GM12878 (cell line): Measurements from ENCODE around the gene OLR1. TPM values are rescaled to one million over a fixed set of nuclear protein-coding genes. Genes with fewer than 3 reads are reported as not detected.

Experiments used
- ATAC-seq: fragments of 200-7000 bp; cut with Tn5 transposase; 3 replicates; pipeline ENCODE4 v1.9.1; 2020; ENCODE audit warnings: mild to moderate bottlenecking, moderate library complexity
- BruUV-seq: library from RNA; stranded (reverse); fragments of 400-500 nt; replicated peaks from 2 replicates; lab custom pipeline; 2021; lab: Mats Ljungman, UMichigan
- CTCF ChIA-PET: fragments of 300-600 bp; sonication (Branson Sonifier 250); formaldehyde crosslinking; extraction: SDS; loops from one replicate; lab custom pipeline; 2021; ENCODE audit warnings: inconsistent platforms; lab: Yijun Ruan, JAX
- POLR2A ChIA-PET: fragments of 350-600 bp; formaldehyde crosslinking; extraction: SDS; loops from one replicate; lab custom pipeline; 2021; ENCODE audit warnings: inconsistent platforms; lab: Charles Lee
- RAD21 ChIA-PET: fragments of 300-600 bp; sonication (Branson Sonifier 250); formaldehyde crosslinking; loops from one replicate; lab custom pipeline; 2023; ENCODE audit warnings: antibody characterized with exemption; ENCODE audit not compliant: unreplicated experiment; lab: Charles Lee
- SMC1A ChIA-PET: fragments of 300-600 bp; sonication (Branson Sonifier 250); formaldehyde crosslinking; loops from one replicate; lab custom pipeline; 2023; ENCODE audit not compliant: unreplicated experiment, uncharacterized antibody; lab: Charles Lee
- DNase-seq: peaks from one replicate; pipeline ENCODE4 v3.0.0-alpha.2; 2011; ENCODE audit warnings: low read depth, low spot score
- FAIRE-seq: peaks from 3 replicates; lab custom pipeline; 2011; peaks lifted over from hg19 to GRCh38; lab: Jason Lieb, UNC
- H2AFZ ChIP-seq: 2 replicates; pipeline ENCODE4 v1.6.0; 2011; ENCODE audit warnings: low read depth, low read length, control low read depth; ENCODE audit not compliant: control insufficient read depth
- H3K27ac ChIP-seq: 2 replicates; pipeline ENCODE4 v1.5.1; 2011; ENCODE audit warnings: control low read depth; ENCODE audit not compliant: control insufficient read depth, insufficient read depth
- H3K27me3 ChIP-seq, 2 experiments: replicated peaks in 1 of 2; 2 replicates each; pipeline versions ENCODE4 v1.6.0 to v1.6.1; 2011; ENCODE audit warnings: low read length in 1 of 2; ENCODE audit not compliant: control insufficient read depth in 2 of 2, insufficient read depth in 2 of 2
- H3K36me3 ChIP-seq, 2 experiments: 2 replicates each; pipeline ENCODE4 v1.5.1; 2011; ENCODE audit warnings: low read length in 1 of 2; ENCODE audit not compliant: control insufficient read depth in 2 of 2, insufficient read depth in 2 of 2
- H3K4me1 ChIP-seq: 2 replicates; pipeline ENCODE4 v1.6.1; 2011; ENCODE audit warnings: mild to moderate bottlenecking, low read length, moderate library complexity, mixed read lengths; ENCODE audit not compliant: control insufficient read depth, insufficient read depth
- H3K4me2 ChIP-seq: 2 replicates; pipeline ENCODE4 v1.6.0; 2011; ENCODE audit warnings: control low read depth; ENCODE audit not compliant: control insufficient read depth, insufficient read depth
- H3K4me3 ChIP-seq: fragments of 200-600 bp; sonication (generic); 2 replicates; pipeline ENCODE4 v1.5.1; 2016
- H3K79me2 ChIP-seq: 2 replicates; pipeline ENCODE4 v1.6.0; 2011; ENCODE audit warnings: low read length; ENCODE audit not compliant: control insufficient read depth, insufficient read depth
- H3K9ac ChIP-seq: 2 replicates; pipeline ENCODE4 v1.8.0; 2011; ENCODE audit warnings: low read length, control low read depth, mixed read lengths; ENCODE audit not compliant: control insufficient read depth, insufficient read depth
- H3K9me3 ChIP-seq: replicated peaks from 3 replicates; pipeline ENCODE4 v1.5.1; 2011; ENCODE audit warnings: mild to moderate bottlenecking, low read length; ENCODE audit not compliant: control insufficient read depth, insufficient read depth
- H4K20me1 ChIP-seq: 2 replicates; pipeline ENCODE4 v1.6.0; 2011; ENCODE audit not compliant: control insufficient read depth, insufficient read depth
- CHD2 ChIP-seq: IDR thresholded peaks from 2 replicates; pipeline ENCODE4 v1.6.1; 2011; ENCODE audit warnings: low read depth, low read length, improper control_type of control experiment, borderline replicate concordance
- CREM ChIP-seq: IDR thresholded peaks from 2 replicates; pipeline ENCODE4 v1.6.1; 2014; ENCODE audit warnings: antibody characterized with exemption, low read depth
- E2F8 ChIP-seq: fragments of 450-650 bp; IDR thresholded peaks from 2 replicates; pipeline ENCODE4 v1.6.1; 2018; ENCODE audit warnings: mild to moderate bottlenecking, low read depth, moderate library complexity; ENCODE audit not compliant: partially characterized antibody
- E4F1 ChIP-seq: fragments of 450-650 bp; IDR thresholded peaks from 2 replicates; pipeline ENCODE4 v1.6.1; 2018; ENCODE audit warnings: borderline replicate concordance, mild to moderate bottlenecking; ENCODE audit not compliant: partially characterized antibody
- ESRRA ChIP-seq: IDR thresholded peaks from 2 replicates; pipeline ENCODE4 v1.6.1; 2012; ENCODE audit warnings: mild to moderate bottlenecking, low read length, improper control_type of control experiment
- GABPA ChIP-seq: IDR thresholded peaks from 2 replicates; pipeline ENCODE4 v1.6.1; 2014; ENCODE audit warnings: antibody characterized with exemption, low read depth, mild to moderate bottlenecking, inconsistent platforms
- GATAD2B ChIP-seq: fragments of 450-650 bp; conservative IDR thresholded peaks from 2 replicates; pipeline ENCODE4 v1.6.1; 2017; ENCODE audit warnings: low read depth, mild to moderate bottlenecking, moderate library complexity
- KDM1A ChIP-seq: fragments of 200-600 bp; sonication (generic); IDR thresholded peaks from 2 replicates; pipeline ENCODE4 v1.6.1; 2016; ENCODE audit warnings: borderline replicate concordance
- PAX8 ChIP-seq: fragments of 450-650 bp; IDR thresholded peaks from 2 replicates; pipeline ENCODE4 v1.6.1; 2017; ENCODE audit warnings: mild to moderate bottlenecking, moderate library complexity
- POLR2A ChIP-seq: IDR thresholded peaks from 2 replicates; pipeline ENCODE4 v1.6.1; 2011; ENCODE audit warnings: low read depth, mild to moderate bottlenecking, low read length
- RFX5 ChIP-seq: IDR thresholded peaks from 2 replicates; pipeline ENCODE4 v1.6.1; 2011; ENCODE audit warnings: low read depth, low read length, improper control_type of control experiment
- SP1 ChIP-seq: IDR thresholded peaks from one replicate; pipeline ENCODE4 v1.6.1; 2011; ENCODE audit warnings: low read depth, low read length
- TAF1 ChIP-seq: IDR thresholded peaks from 2 replicates; pipeline ENCODE4 v1.6.1; 2011; ENCODE audit warnings: mild to moderate bottlenecking, low read depth, low read length, borderline replicate concordance
- WGBS: methylation state at CpG from one replicate; pipeline ENCODE4 v1.1.6; 2016; ENCODE audit warnings: low lambda C conversion rate; ENCODE audit not compliant: insufficient replicate concordance, insufficient coverage; ENCODE audit errors: missing lambda C conversion rate; 5-methylcytosine and 5-hydroxymethylcytosine counted together
- in situ Hi-C: fragments of 300-500 bp; cut with MboI; formaldehyde crosslinking; loops from 9 replicates; pipeline ENCODE4 v1.14.3; 2018; ENCODE audit warnings: mixed read lengths
- intact Hi-C: fragments of 100-400 bp; cut with micrococcal nuclease; formaldehyde crosslinking; loops from one replicate; pipeline ENCODE4 v1.14.2; 2022; ENCODE audit not compliant: unreplicated experiment
- polyA plus RNA-seq, 11 experiments: library from polyadenylated mRNA; depleted of rRNA in 4 of 11; unstranded in 6 of 11; stranded (reverse) in 5 of 11; fragments of >200 nt; fragmentation: Nextera tagmentation in 4 of 11; fragmentation: Illumina TruSeq in 1 of 11; extraction: Ambion mirVana in 4 of 11; extraction: Trizol in 1 of 11; gene quantifications; 1 replicate in 1 of 11; 2 replicates in 10 of 11; pipeline versions ENCODE4 v1.2.1 to v1.2.3, GENCODE V29; 2011 to 2016; ENCODE audit warnings: inconsistent platforms in 2 of 11, missing spikeins in 2 of 11, low read depth in 1 of 11
- total RNA-seq, 4 experiments: library from RNA; depleted of rRNA in 3 of 4; stranded (reverse); fragments of >200 nt in 3 of 4; fragmentation: Illumina TruSeq in 1 of 4; extraction: Trizol in 1 of 4; gene quantifications; 2 replicates each; pipeline versions ENCODE4 v1.2.1 to v1.2.3, GENCODE V29; 2013 to 2021
- TF ChIP-seq, protein P1 (sequence below): IDR thresholded peaks from 2 replicates; pipeline ENCODE4 v1.6.1; 2011; ENCODE audit warnings: borderline replicate concordance, low read depth, mild to moderate bottlenecking, moderate library complexity, mixed read lengths, low read length; ENCODE audit not compliant: insufficient read depth; ENCODE audit errors: extremely low read length

Gene OLR1
- total and polyA plus RNA-seq, 10 of the 15 experiments (the other 5 are each of a cell fraction or from before 2014, with no cell fraction given): 0.08 TPM; not detected in 9

GRCh38 chr12:10174986-10175614 is 3.2 kb upstream of the OLR1 start:
- no peaks in the 10 kb centered on the region for H3K79me2 ChIP-seq
- no peak for DNase-seq
- no peak for FAIRE-seq
- no peak overlapping the region for H3K9ac ChIP-seq
- in situ Hi-C loops: no loop called here
- H3K4me3 ChIP-seq: no peak overlapping the region
- ChIA-PET RAD21 (no interaction called here), SMC1A (interaction anchor here (1.4 kb wide), 1 partner anchor 15 kb away, joined by 3 read pairs; no protein-coding TSS in a partner anchor), POLR2A (no interaction called here), CTCF (interaction anchor here (2.5 kb wide), 1 partner anchor 22 kb away, joined by 7 read pairs; no protein-coding TSS in a partner anchor)
- peaks cover 0 to 9% of the 10 kb centered on the region in 2 experiments; a peak in 2 of 4 replicates for H3K27me3 ChIP-seq
- no peaks in the 10 kb centered on the region for H3K4me1 ChIP-seq
- no TSS peak for BruUV-seq
- 17% methylated on average over 2 of the region's 2 CpGs for WGBS
- TF ChIP-seq CREM: no peak
- no peak for TF ChIP-seq POLR2A
- TF ChIP-seq ESRRA: no peak
- TF ChIP-seq PAX8: no peak
- TF ChIP-seq, protein P1, sequence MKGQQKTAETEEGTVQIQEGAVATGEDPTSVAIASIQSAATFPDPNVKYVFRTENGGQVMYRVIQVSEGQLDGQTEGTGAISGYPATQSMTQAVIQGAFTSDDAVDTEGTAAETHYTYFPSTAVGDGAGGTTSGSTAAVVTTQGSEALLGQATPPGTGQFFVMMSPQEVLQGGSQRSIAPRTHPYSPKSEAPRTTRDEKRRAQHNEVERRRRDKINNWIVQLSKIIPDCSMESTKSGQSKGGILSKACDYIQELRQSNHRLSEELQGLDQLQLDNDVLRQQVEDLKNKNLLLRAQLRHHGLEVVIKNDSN: no peak
- no peak for TF ChIP-seq RFX5
- TF ChIP-seq TAF1: no peak
- no peak for TF ChIP-seq E4F1
- no peak for TF ChIP-seq SP1
- no peak for TF ChIP-seq KDM1A
- TF ChIP-seq E2F8: no peak
- TF ChIP-seq GABPA: no peak
- no peak for TF ChIP-seq GATAD2B
- TF ChIP-seq CHD2: no peak
- no peaks in the 10 kb centered on the region for H3K36me3 ChIP-seq
- intact Hi-C loops: no loop called here
- no peaks in the 10 kb centered on the region for H4K20me1 ChIP-seq
- H3K9me3 ChIP-seq: no peaks in the 10 kb centered on the region
- no peak overlapping the region for H3K27ac ChIP-seq
- ATAC-seq: no peak
- no peak overlapping the region for H3K4me2 ChIP-seq
- H2AFZ ChIP-seq: no peak overlapping the region
